Right atrium auricular region (tissue), 2 donors: Measurements from ENCODE around the gene KRT73. TPM values are rescaled to one million over a fixed set of nuclear protein-coding genes. Genes with fewer than 3 reads are reported as not detected.

ENCODE experiments used
- DNase-seq: peaks from one replicate; pipeline ENCODE4 v3.0.0-alpha.2; 2019; ENCODE audit warnings: low spot score
- H3K27ac ChIP-seq, 2 donors: fragments of 200-600 bp; sonication (generic); 1 replicate in 1 of 2; 2 replicates in 1 of 2; pipeline ENCODE4 v1.5.1; 2016 to 2019
- H3K27me3 ChIP-seq, 2 donors: fragments of 200-600 bp; sonication (generic); one replicate each; pipeline versions ENCODE4 v1.5.1 to v1.6.0; 2017 to 2019
- H3K36me3 ChIP-seq: fragments of 200-600 bp; sonication (generic); one replicate; pipeline ENCODE4 v1.5.1; 2016
- H3K4me1 ChIP-seq, 2 donors: fragments of 200-600 bp; sonication (generic); one replicate each; pipeline versions ENCODE4 v1.5.1 to v1.6.0; 2017 to 2019
- H3K4me3 ChIP-seq, 2 donors: fragments of 200-600 bp; sonication (generic); 1 replicate in 1 of 2; 2 replicates in 1 of 2; pipeline ENCODE4 v1.5.1; 2017 to 2019; ENCODE audit warnings: mild to moderate bottlenecking in 1 of 2, moderate library complexity in 1 of 2
- H3K9me3 ChIP-seq, 2 donors: fragments of 200-600 bp; sonication (generic); one replicate each; pipeline ENCODE4 v1.5.1; 2019
- total RNA-seq, 2 donors: library from RNA; depleted of rRNA; stranded (reverse); fragments of >200 nt; gene quantifications; one replicate each; pipeline ENCODE4 v1.1.0, GENCODE V29; 2016
- TF ChIP-seq, protein P1 (sequence below), 2 donors: fragments of 200-600 bp; sonication (generic); IDR thresholded peaks; one replicate each; pipeline ENCODE4 v1.5.1; 2019; ENCODE audit warnings: antibody characterized with exemption in 2 of 2

KRT73 gene
- total RNA-seq, 2 donors from 2014 or later: not detected

DNA sequence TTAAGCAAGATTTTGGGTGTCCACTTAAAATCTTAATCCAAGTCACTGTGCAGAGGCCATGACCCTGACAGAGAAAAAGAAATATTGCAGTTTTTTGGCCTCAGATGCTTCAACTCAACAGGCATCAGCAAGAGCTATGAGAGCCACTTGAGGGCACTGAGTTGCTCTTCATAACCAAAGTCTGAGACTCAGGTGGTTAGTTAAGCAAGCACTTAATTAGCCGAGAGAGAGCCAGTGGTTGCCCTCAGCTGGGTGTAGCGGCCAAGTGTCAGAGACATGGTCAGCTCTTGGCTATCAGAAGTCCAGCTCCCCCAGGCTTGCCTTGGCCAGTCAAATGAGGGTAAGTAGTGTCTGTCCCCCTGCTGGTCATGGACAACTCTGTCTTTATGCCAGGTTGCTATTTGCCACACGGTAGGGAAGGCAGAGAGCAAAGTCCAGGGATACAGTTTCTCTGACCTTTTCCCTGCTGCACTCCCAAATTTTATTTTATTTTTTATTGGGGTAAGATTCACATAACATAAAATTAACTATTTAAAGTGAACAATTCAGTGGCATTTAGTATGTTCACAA is 56.4 kb downstream of the KRT73 start:
- Histone ChIP-seq H3K27me3 (no peaks in the 10 kb centered on the region), H3K9me3 (no peaks in the 10 kb centered on the region), H3K36me3 (no peaks in the 10 kb centered on the region), H3K27ac (no peak overlapping the region), H3K4me3 (no peak overlapping the region), H3K4me1 (peaks cover 0 to 11% of the 10 kb centered on the region in 2 donors)
- no peak for DNase-seq
- TF ChIP-seq, protein P1, sequence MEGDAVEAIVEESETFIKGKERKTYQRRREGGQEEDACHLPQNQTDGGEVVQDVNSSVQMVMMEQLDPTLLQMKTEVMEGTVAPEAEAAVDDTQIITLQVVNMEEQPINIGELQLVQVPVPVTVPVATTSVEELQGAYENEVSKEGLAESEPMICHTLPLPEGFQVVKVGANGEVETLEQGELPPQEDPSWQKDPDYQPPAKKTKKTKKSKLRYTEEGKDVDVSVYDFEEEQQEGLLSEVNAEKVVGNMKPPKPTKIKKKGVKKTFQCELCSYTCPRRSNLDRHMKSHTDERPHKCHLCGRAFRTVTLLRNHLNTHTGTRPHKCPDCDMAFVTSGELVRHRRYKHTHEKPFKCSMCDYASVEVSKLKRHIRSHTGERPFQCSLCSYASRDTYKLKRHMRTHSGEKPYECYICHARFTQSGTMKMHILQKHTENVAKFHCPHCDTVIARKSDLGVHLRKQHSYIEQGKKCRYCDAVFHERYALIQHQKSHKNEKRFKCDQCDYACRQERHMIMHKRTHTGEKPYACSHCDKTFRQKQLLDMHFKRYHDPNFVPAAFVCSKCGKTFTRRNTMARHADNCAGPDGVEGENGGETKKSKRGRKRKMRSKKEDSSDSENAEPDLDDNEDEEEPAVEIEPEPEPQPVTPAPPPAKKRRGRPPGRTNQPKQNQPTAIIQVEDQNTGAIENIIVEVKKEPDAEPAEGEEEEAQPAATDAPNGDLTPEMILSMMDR (IDR thresholded peaks at IDR 0.05): no peak

DNA sequence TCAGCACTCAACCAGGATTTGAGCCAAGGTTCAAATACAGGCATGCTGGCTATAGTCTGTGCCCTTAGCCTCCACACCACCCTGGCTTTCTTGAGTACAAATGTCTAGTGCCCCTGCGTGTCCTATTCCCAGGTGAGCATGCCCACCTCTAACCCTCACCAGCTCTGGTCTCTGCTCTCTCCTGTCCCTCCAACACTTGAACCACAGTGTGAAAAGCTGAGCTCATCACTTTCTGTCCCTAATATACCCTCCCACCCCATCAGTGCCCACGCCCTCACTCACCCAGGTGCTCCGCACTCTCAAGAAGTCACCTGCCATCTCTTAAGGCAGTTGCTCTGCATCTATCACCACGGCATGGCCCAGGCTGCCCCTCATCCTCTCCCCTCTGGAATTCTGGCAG is 58.4 kb downstream of the KRT73 start:
- no peak overlapping the region for H3K27ac ChIP-seq
- H3K4me1 ChIP-seq: no peaks in the 10 kb centered on the region
- no peaks in the 10 kb centered on the region for H3K36me3 ChIP-seq
- no peak for DNase-seq
- no peaks in the 10 kb centered on the region for H3K9me3 ChIP-seq
- no peaks in the 10 kb centered on the region for H3K27me3 ChIP-seq
- TF ChIP-seq, protein P1 (IDR thresholded peaks at IDR 0.05): no peak
- H3K4me3 ChIP-seq: no peak overlapping the region

DNA sequence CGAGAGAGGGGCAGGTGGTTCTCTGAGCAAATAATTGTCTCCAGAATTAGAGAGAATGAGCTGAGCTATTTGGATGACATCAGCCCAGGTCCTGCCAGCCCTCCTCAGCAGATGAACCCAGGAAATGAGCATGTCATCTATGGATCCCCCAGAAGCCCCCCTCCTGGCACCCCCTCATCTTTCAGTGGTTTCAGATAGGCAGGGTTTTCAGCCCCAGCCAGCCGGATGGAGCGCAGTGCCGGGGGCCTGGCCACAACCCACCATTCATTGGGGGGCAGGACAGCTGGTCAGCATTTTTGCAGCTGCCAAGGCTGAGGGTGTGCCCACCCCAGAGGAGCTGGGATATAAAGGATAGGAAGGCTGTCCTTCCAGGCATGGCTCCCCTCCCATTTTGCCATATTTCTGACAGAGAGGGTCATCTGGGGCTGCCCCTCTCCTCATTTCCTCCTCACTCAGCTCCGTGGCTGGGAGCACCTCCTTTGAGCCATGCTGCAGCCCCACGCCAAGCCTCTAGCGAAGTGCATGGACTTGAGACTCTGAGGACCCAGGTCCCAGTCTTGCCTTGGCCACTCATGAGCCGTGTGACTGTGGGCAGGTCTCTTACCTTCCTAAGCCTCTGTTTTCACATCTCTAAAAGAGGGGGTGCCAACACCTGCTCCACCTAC is 59.4 kb downstream of the KRT73 start:
- no peak overlapping the region for H3K4me3 ChIP-seq
- H3K27ac ChIP-seq: no peak overlapping the region
- TF ChIP-seq, protein P1 (IDR thresholded peaks at IDR 0.05): no peak
- no peaks in the 10 kb centered on the region for H3K36me3 ChIP-seq
- no peaks in the 10 kb centered on the region for H3K4me1 ChIP-seq
- H3K9me3 ChIP-seq: no peaks in the 10 kb centered on the region
- no peaks in the 10 kb centered on the region for H3K27me3 ChIP-seq
- no peak for DNase-seq

Other genes starting within 250 kb of the KRT73 start
- under 1 TPM in 1 of 2 donors, not detected in 1; 0.28 TPM for gene KRT84, start 232.9 kb downstream of the KRT73 start, total RNA-seq
- gene KRT82, start 212.2 kb downstream of the KRT73 start, total RNA-seq: not detected
- not detected for gene KRT75, start 184.2 kb downstream of the KRT73 start, total RNA-seq
- gene KRT6B, start 166.4 kb downstream of the KRT73 start, total RNA-seq: not detected
- gene KRT6C, start 144.8 kb downstream of the KRT73 start, total RNA-seq: not detected
- 1 to 10 TPM in 1 of 2 donors, under 1 TPM in 1; 0.48 to 7.4 TPM for gene KRT6A, start 125.3 kb downstream of the KRT73 start, total RNA-seq
- 10 to 100 TPM in 1 of 2 donors, 1 to 10 TPM in 1; 1.4 to 12.1 TPM for gene KRT5, start 98.2 kb downstream of the KRT73 start, total RNA-seq
- gene KRT71, start 65.4 kb downstream of the KRT73 start, total RNA-seq: not detected
- 1 to 10 TPM in 1 of 2 donors, not detected in 1; 2.9 TPM for gene KRT74, start 44.7 kb downstream of the KRT73 start, total RNA-seq
- gene KRT72, start 17.1 kb downstream of the KRT73 start, total RNA-seq: not detected
- gene KRT2, start 33.7 kb upstream of the KRT73 start, total RNA-seq: not detected
- gene KRT1, start 61.8 kb upstream of the KRT73 start, total RNA-seq: not detected
- gene KRT77, start 85.0 kb upstream of the KRT73 start, total RNA-seq: not detected
- not detected for gene KRT76, start 158.8 kb upstream of the KRT73 start, total RNA-seq
- not detected for gene KRT3, start 177.6 kb upstream of the KRT73 start, total RNA-seq
- not detected for gene KRT4, start 195.6 kb upstream of the KRT73 start, total RNA-seq
- gene KRT79, start 215.8 kb upstream of the KRT73 start, total RNA-seq: not detected
- not detected for gene KRT78, start 230.4 kb upstream of the KRT73 start, total RNA-seq